ENCODE data around the gene CREM.

DNA sequence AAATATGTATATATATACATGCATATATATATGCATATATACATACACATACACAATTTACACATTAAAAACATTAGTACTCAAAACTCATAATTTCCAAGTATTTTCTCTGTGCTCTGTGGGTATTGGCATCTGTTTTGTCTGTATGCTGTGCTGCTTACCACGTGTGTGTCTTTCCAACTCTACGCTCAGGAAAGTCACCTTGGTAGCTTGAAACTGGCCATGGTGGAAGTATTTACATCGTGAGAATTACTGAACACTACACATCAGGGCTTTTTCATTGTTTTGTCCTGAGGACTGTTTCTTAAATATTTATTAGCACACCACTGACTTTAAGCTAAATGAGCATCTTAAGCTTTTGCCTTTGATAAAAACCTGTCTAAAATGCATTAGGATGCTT lies 79.6 kb downstream of the CREM start:
- TF ChIP-seq, protein P1, sequence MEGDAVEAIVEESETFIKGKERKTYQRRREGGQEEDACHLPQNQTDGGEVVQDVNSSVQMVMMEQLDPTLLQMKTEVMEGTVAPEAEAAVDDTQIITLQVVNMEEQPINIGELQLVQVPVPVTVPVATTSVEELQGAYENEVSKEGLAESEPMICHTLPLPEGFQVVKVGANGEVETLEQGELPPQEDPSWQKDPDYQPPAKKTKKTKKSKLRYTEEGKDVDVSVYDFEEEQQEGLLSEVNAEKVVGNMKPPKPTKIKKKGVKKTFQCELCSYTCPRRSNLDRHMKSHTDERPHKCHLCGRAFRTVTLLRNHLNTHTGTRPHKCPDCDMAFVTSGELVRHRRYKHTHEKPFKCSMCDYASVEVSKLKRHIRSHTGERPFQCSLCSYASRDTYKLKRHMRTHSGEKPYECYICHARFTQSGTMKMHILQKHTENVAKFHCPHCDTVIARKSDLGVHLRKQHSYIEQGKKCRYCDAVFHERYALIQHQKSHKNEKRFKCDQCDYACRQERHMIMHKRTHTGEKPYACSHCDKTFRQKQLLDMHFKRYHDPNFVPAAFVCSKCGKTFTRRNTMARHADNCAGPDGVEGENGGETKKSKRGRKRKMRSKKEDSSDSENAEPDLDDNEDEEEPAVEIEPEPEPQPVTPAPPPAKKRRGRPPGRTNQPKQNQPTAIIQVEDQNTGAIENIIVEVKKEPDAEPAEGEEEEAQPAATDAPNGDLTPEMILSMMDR (IDR thresholded peaks at IDR 0.05; ENCODE audit: low read depth, low read length), result no peak
- TF ChIP-seq EZH2phosphoT487 (IDR thresholded peaks at IDR 0.05; ENCODE audit: low read depth), result no peak

Measured in OCI-LY3 (cell line).